B cell (primary cell): ENCODE data around the gene FRMD8. TPM values are rescaled to one million over a fixed set of nuclear protein-coding genes. Genes with fewer than 3 reads are reported as not detected.

ENCODE experiments used
- ATAC-seq: fragments of 200-7000 bp; cut with Tn5 transposase; one replicate; pipeline ENCODE4 v1.10.0; 2021; ENCODE audit warnings: low read depth, mild to moderate bottlenecking, moderate number of reproducible peaks, moderate library complexity
- CTCF ChIA-PET: fragments of 350-600 bp; sonication (Branson Sonifier 250); formaldehyde crosslinking; loops from one replicate; lab custom pipeline; 2021; ENCODE audit warnings: antibody characterized with exemption, inconsistent platforms; lab: Charles Lee
- POLR2A ChIA-PET: fragments of 350-600 bp; sonication (Branson Sonifier 250); formaldehyde crosslinking; loops from one replicate; lab custom pipeline; 2021; ENCODE audit warnings: antibody characterized with exemption; lab: Charles Lee
- DNase-seq: peaks from one replicate; pipeline ENCODE4 v3.0.0; 2013
- H2AFZ ChIP-seq: 2 replicates; pipeline ENCODE4 v1.6.1; 2012; ENCODE audit warnings: mild to moderate bottlenecking, low read depth, low read length; ENCODE audit not compliant: insufficient read depth, poor library complexity, severe bottlenecking
- H3K27ac ChIP-seq, 2 donors: 1 replicate in 1 of 2; 2 replicates in 1 of 2; pipeline ENCODE4 v1.5.1; 2012 to 2013; ENCODE audit warnings: low read length in 2 of 2, mild to moderate bottlenecking in 2 of 2, moderate library complexity in 1 of 2
- H3K27me3 ChIP-seq, 4 experiments: fragments of 200-600 bp in 1 of 4; sonication (generic) in 1 of 4; replicated peaks in 1 of 4; 1 replicate in 2 of 4; 2 replicates in 2 of 4; pipeline versions ENCODE4 v1.6.1 to v1.7.0; 2013 to 2016; ENCODE audit warnings: low read length in 3 of 4, mild to moderate bottlenecking in 2 of 4, mixed read lengths in 1 of 4, moderate library complexity in 1 of 4; ENCODE audit not compliant: insufficient read depth in 4 of 4, control insufficient read depth in 3 of 4; ENCODE audit errors: control extremely low read depth in 1 of 4
- H3K36me3 ChIP-seq, 2 experiments: replicated peaks in 1 of 2; 1 replicate in 1 of 2; 2 replicates in 1 of 2; pipeline versions ENCODE4 v1.6.1 to v1.7.1; 2013; ENCODE audit warnings: low read length in 1 of 2; ENCODE audit not compliant: insufficient read depth in 2 of 2, control insufficient read depth in 1 of 2; ENCODE audit errors: control extremely low read depth in 1 of 2, extremely low read depth in 1 of 2
- H3K4me1 ChIP-seq, 2 donors: fragments of 200-600 bp in 1 of 2; sonication (generic) in 1 of 2; 1 replicate in 1 of 2; 2 replicates in 1 of 2; pipeline versions ENCODE4 v1.5.1 to v1.6.1; 2013 to 2017; ENCODE audit warnings: low read length in 2 of 2; ENCODE audit not compliant: control insufficient read depth in 2 of 2, insufficient read depth in 2 of 2
- H3K4me2 ChIP-seq: replicated peaks from 2 replicates; pipeline ENCODE3; 2012; ENCODE audit warnings: mild to moderate bottlenecking, low read depth, low read length; ENCODE audit not compliant: poor library complexity, severe bottlenecking
- H3K4me3 ChIP-seq, 5 experiments: fragments of 200-600 bp in 1 of 5; sonication (generic) in 1 of 5; 1 replicate in 3 of 5; 2 replicates in 2 of 5; pipeline versions ENCODE4 v1.5.1 to v1.7.0; 2011 to 2016; ENCODE audit warnings: low read length in 4 of 5, mild to moderate bottlenecking in 4 of 5, low read depth in 2 of 5, control low read depth in 1 of 5, moderate library complexity in 1 of 5; ENCODE audit not compliant: insufficient read depth in 1 of 5; ENCODE audit errors: control extremely low read depth in 1 of 5, extremely low read depth in 1 of 5
- H3K79me2 ChIP-seq: fragments of 200-600 bp; sonication (generic); one replicate; pipeline ENCODE4 v1.6.0; 2016; ENCODE audit warnings: low read length; ENCODE audit not compliant: control insufficient read depth, insufficient read depth
- H3K9ac ChIP-seq: fragments of 200-600 bp; sonication (generic); 2 replicates; pipeline ENCODE4 v1.6.1; 2017; ENCODE audit warnings: mild to moderate bottlenecking, low read length, moderate library complexity
- H3K9me3 ChIP-seq, 3 donors: one replicate each; pipeline versions ENCODE4 v1.6.1 to v1.7.1; 2013; ENCODE audit warnings: low read length in 2 of 3; ENCODE audit not compliant: control insufficient read depth in 2 of 3, insufficient read depth in 1 of 3; ENCODE audit errors: control extremely low read depth in 1 of 3
- H4K20me1 ChIP-seq: 2 replicates; pipeline ENCODE4 v1.6.0; 2012; ENCODE audit warnings: mild to moderate bottlenecking, low read length; ENCODE audit not compliant: insufficient read depth, control insufficient read depth, poor library complexity, severe bottlenecking
- H3K27ac Mint-ChIP-seq: one replicate; pipeline ENCODE4 v1.8.0; 2021; ENCODE audit warnings: mixed read lengths
- H3K27me3 Mint-ChIP-seq: one replicate; pipeline ENCODE4 v1.8.0; 2021; ENCODE audit warnings: mixed read lengths
- H3K4me1 Mint-ChIP-seq: one replicate; pipeline ENCODE4 v1.8.0; 2021; ENCODE audit warnings: mixed read lengths
- H3K4me3 Mint-ChIP-seq: one replicate; pipeline ENCODE4 v1.8.0; 2021; ENCODE audit warnings: mixed read lengths
- H3K9me3 Mint-ChIP-seq: one replicate; pipeline ENCODE4 v1.8.0; 2022; ENCODE audit warnings: mixed read lengths; ENCODE audit not compliant: insufficient read depth
- CTCF ChIP-seq: fragments of 200-600 bp; IDR thresholded peaks from one replicate; pipeline ENCODE4 v1.8.0; 2022; ENCODE audit warnings: antibody characterized with exemption, mild to moderate bottlenecking
- EZH2 ChIP-seq: IDR thresholded peaks from 2 replicates; pipeline ENCODE4 v1.6.1; 2012; ENCODE audit warnings: borderline replicate concordance, low read depth, mild to moderate bottlenecking, moderate library complexity, low read length; ENCODE audit not compliant: insufficient read depth, poor library complexity, severe bottlenecking
- WGBS: methylation state at CpG from one replicate; pipeline ENCODE4 v1.1.5; 2013; ENCODE audit warnings: missing lambda C conversion rate; ENCODE audit not compliant: insufficient coverage; 5-methylcytosine and 5-hydroxymethylcytosine counted together
- intact Hi-C: fragments of 100-400 bp; cut with micrococcal nuclease; formaldehyde crosslinking; loops from one replicate; pipeline ENCODE4 v1.10.0; 2022
- polyA plus RNA-seq: library from polyadenylated mRNA; depleted of rRNA; stranded (reverse); fragments of >200 nt; gene quantifications from 2 replicates; pipeline ENCODE4 v1.2.3, GENCODE V29; 2012
- total RNA-seq, 2 donors: library from RNA; stranded (reverse); fragments of 120-200 nt in 1 of 2; gene quantifications; 1 replicate in 1 of 2; 2 replicates in 1 of 2; pipeline versions ENCODE4 v1.2.3 to v1.2.4, GENCODE V29; 2013 to 2022

FRMD8 gene
- total and polyA plus RNA-seq, 2 donors (not counting 1 experiment from before 2014, with no cell fraction given), result 44.3 to 73.6 TPM

- H3K4me3 ChIP-seq, result peak overlapping the region; percentile 5 to 55 (median 32)
- no peaks in the 10 kb centered on the region for H3K9me3 ChIP-seq
- peak overlapping the region; percentile 33 for H2AFZ ChIP-seq
- H3K27ac Mint-ChIP-seq, result peak overlapping the region; percentile 92
- ChIA-PET CTCF (interaction anchor here (0.7 to 1.6 kb wide), 3 partner anchors 11 to 68 kb away, joined by 3 to 10 read pairs (median 6); no protein-coding TSS in a partner anchor), POLR2A (interaction anchor here (0.9 to 7.5 kb wide), 8 partner anchors 8 to 77 kb away, joined by 3 to 69 read pairs (median 7); partner anchors contain the start of gene MALAT1)
- H3K4me1 ChIP-seq, result peaks cover 71 to 77% of the 10 kb centered on the region in 2 donors
- H3K4me3 Mint-ChIP-seq, result peak overlapping the region; percentile 82
- H3K9me3 Mint-ChIP-seq, result no peaks in the 10 kb centered on the region
- H3K27me3 Mint-ChIP-seq, result no peaks in the 10 kb centered on the region
- WGBS, result 0% methylated on average over 1 of the region's 9 CpGs
- DNase-seq (peak; percentile 58), ATAC-seq (no peak)
- peaks cover 84% of the 10 kb centered on the region for H3K4me1 Mint-ChIP-seq
- no peaks in the 10 kb centered on the region for H3K27me3 ChIP-seq
- H3K9ac ChIP-seq, result peak overlapping the region; percentile 56
- H3K36me3 ChIP-seq, result peaks cover 0 to 15% of the 10 kb centered on the region in 2 experiments
- no peaks in the 10 kb centered on the region for H4K20me1 ChIP-seq
- peaks cover 73% of the 10 kb centered on the region for H3K79me2 ChIP-seq
- peak overlapping the region; percentile 87 to 97 for H3K27ac ChIP-seq
- peak overlapping the region; percentile 94 for H3K4me2 ChIP-seq
- intact Hi-C loops, result no loop called here
- TF ChIP-seq EZH2 (no peak), CTCF (no peak)
Observed at GRCh38 chr11:65429724-65430405, 43.4 kb downstream of the FRMD8 start.
